ENCODE results near the gene RNASE3.
"Not testable (repeated sequence)": the region's sequence is repeated elsewhere in the genome, so short reads cannot be mapped to it uniquely, and the experiment has no call there.

The RNASE3 gene

GRCh38 chr14:20919038-20919756 is 28.0 kb downstream of the RNASE3 start:
- not testable (repeated sequence) for DNase-seq (ENCODE audit: low spot score)

DNA sequence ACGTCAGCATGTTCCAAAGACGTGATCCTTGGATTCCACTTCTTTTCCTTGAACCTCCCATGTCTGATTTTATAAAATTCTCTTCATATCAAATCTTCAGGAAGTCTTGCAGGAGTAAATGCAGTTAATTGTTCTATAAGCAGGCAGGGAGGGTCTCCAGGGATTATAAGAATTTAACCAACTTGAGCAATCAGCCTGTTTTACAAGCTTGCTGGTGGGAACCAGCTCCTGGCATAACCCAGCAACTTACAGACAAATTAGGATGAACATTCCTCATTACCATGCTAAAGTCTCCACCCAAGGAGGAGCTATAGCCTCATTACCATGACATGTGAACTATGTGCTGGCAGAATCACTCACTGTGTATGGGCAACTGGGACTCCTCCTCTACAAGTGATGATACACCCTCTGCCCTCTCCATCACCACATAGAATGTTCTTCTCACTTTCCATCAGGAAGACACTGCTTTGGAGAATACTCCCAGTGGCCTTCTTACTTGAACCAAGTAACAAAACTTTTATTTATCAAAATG is 32.6 kb downstream of the RNASE3 start:
- not testable (repeated sequence) for DNase-seq (ENCODE audit: low spot score)

- DNase-seq (ENCODE audit: low spot score), result no peak
Measured at GRCh38 chr14:20934148-20934762, 43.1 kb downstream of the RNASE3 start.

GRCh38 chr14:20935303-20935984 is 44.3 kb downstream of the RNASE3 start:
- no peak for DNase-seq (ENCODE audit: low spot score)
